ENCODE results near the gene HSPA12A. TPM values are rescaled to one million over a fixed set of nuclear protein-coding genes. Genes with fewer than 3 reads are reported as not detected.

Gene HSPA12A
- polyA plus RNA-seq, 1 donor (not counting 4 experiments of a cell fraction or from before 2014, with no cell fraction given), result 8.1 TPM

GRCh38 chr10:116689744-116690143 is 52.6 kb downstream of the HSPA12A start:
- H3K9me1 ChIP-seq (ENCODE audit: control insufficient read depth, extremely low read depth, insufficient read depth, low read length), result no peaks in the 10 kb centered on the region
- no peak overlapping the region for H3K9ac ChIP-seq (ENCODE audit: control insufficient read depth, extremely low read depth, insufficient read depth, low read length)
- H3K36me3 ChIP-seq (ENCODE audit: control insufficient read depth in 2 of 2, extremely low read depth in 1 of 2, insufficient read depth in 2 of 2, low read length in 2 of 2), result peaks cover 0 to 2% of the 10 kb centered on the region in 2 experiments
- H3K4me1 ChIP-seq (ENCODE audit: control insufficient read depth, extremely low read depth, insufficient read depth, low read length), result no peaks in the 10 kb centered on the region
- FAIRE-seq (no peak), DNase-seq (ENCODE audit: low read depth, low spot score) (no peak)
- dilution Hi-C loops (cut with MboI; ENCODE audit: extremely low pct_ligation_motif_present, low sequenced_read_pairs), result loop anchor here (5.0 kb wide), 1 partner anchor 88 kb away; no protein-coding TSS in a partner anchor
- H3K27me3 ChIP-seq (ENCODE audit: control insufficient read depth, extremely low read depth, insufficient read depth, low read length), result no peaks in the 10 kb centered on the region
- H3K4me3 ChIP-seq (ENCODE audit: control insufficient read depth in 2 of 3, extremely low read depth in 1 of 3, insufficient read depth in 2 of 3, low read depth in 1 of 3, low read length in 3 of 3), result no peak overlapping the region
- H3K9me3 ChIP-seq (ENCODE audit: control insufficient read depth, low read depth, low read length), result no peaks in the 10 kb centered on the region
- no peak for TF ChIP-seq CTCF (optimal IDR thresholded peaks at IDR 0.05 in 1 of 3, IDR thresholded peaks at IDR 0.05 in 1 of 3, conservative IDR thresholded peaks at IDR 0.05 in 1 of 3; ENCODE audit: extremely low read depth in 1 of 3, insufficient read depth in 2 of 3, low read length in 3 of 3)
- no peak for TF ChIP-seq EZH2 (IDR thresholded peaks at IDR 0.05; ENCODE audit: low read length)
- no peaks in the 10 kb centered on the region for H4K20me1 ChIP-seq (ENCODE audit: control insufficient read depth, extremely low read depth, insufficient read depth, low read length)
- no peaks in the 10 kb centered on the region for H3K79me2 ChIP-seq (ENCODE audit: control insufficient read depth, insufficient read depth, low read length)
- no peak overlapping the region for H3K4me2 ChIP-seq (ENCODE audit: control insufficient read depth, extremely low read depth, insufficient read depth, low read depth, low read length)
- no peak overlapping the region for H2AFZ ChIP-seq (ENCODE audit: control insufficient read depth, low read length)
- H3K27ac ChIP-seq (ENCODE audit: control insufficient read depth, insufficient read depth, low read length), result no peak overlapping the region

GRCh38 chr10:116688741-116689495 is 53.4 kb downstream of the HSPA12A start:
- no peak for TF ChIP-seq CTCF (optimal IDR thresholded peaks at IDR 0.05 in 1 of 3, IDR thresholded peaks at IDR 0.05 in 1 of 3, conservative IDR thresholded peaks at IDR 0.05 in 1 of 3; ENCODE audit: extremely low read depth in 1 of 3, insufficient read depth in 2 of 3, low read length in 3 of 3)

More at GRCh38 chr10:116688741-116689495, 53.4 kb downstream of the HSPA12A start:
- Histone ChIP-seq H4K20me1 (ENCODE audit: control insufficient read depth, extremely low read depth, insufficient read depth, low read length) (no peaks in the 10 kb centered on the region), H2AFZ (ENCODE audit: control insufficient read depth, low read length) (no peak overlapping the region), H3K9me3 (ENCODE audit: control insufficient read depth, low read depth, low read length) (no peaks in the 10 kb centered on the region), H3K27me3 (ENCODE audit: control insufficient read depth, extremely low read depth, insufficient read depth, low read length) (no peaks in the 10 kb centered on the region), H3K4me2 (ENCODE audit: control insufficient read depth, extremely low read depth, insufficient read depth, low read depth, low read length) (no peak overlapping the region), H3K9ac (ENCODE audit: control insufficient read depth, extremely low read depth, insufficient read depth, low read length) (no peak overlapping the region), H3K9me1 (ENCODE audit: control insufficient read depth, extremely low read depth, insufficient read depth, low read length) (no peaks in the 10 kb centered on the region), H3K79me2 (ENCODE audit: control insufficient read depth, insufficient read depth, low read length) (no peaks in the 10 kb centered on the region), H3K4me3 (ENCODE audit: control insufficient read depth in 2 of 3, extremely low read depth in 1 of 3, insufficient read depth in 2 of 3, low read depth in 1 of 3, low read length in 3 of 3) (no peak overlapping the region), H3K36me3 (ENCODE audit: control insufficient read depth in 2 of 2, extremely low read depth in 1 of 2, insufficient read depth in 2 of 2, low read length in 2 of 2) (peaks cover 0 to 2% of the 10 kb centered on the region in 2 experiments), H3K4me1 (ENCODE audit: control insufficient read depth, extremely low read depth, insufficient read depth, low read length) (no peaks in the 10 kb centered on the region), H3K27ac (ENCODE audit: control insufficient read depth, insufficient read depth, low read length) (no peak overlapping the region)
- DNase-seq (ENCODE audit: low read depth, low spot score), result no peak
- FAIRE-seq, result no peak
- dilution Hi-C loops (cut with MboI; ENCODE audit: extremely low pct_ligation_motif_present, low sequenced_read_pairs), result loop anchor here (5.0 kb wide), 1 partner anchor 88 kb away; no protein-coding TSS in a partner anchor

Data from keratinocyte (primary cell).